HepG2 (cell line): ENCODE data around the gene THSD1. TPM values are rescaled to one million over a fixed set of nuclear protein-coding genes. Genes with fewer than 3 reads are reported as not detected.

Source experiments
- BRCA1 ChIP-seq: sonication (generic); formaldehyde crosslinking; IDR thresholded peaks from 2 replicates; pipeline ENCODE4 v1.4.0; 2020; ENCODE audit warnings: missing genetic modification reagents
- CC2D1A ChIP-seq: sonication (generic); formaldehyde crosslinking; IDR thresholded peaks from 2 replicates; pipeline ENCODE4 v1.8.1; 2023; ENCODE audit warnings: mild to moderate bottlenecking, missing genetic modification reagents
- CREM ChIP-seq, 2 experiments: sonication (generic) in 1 of 2; formaldehyde crosslinking in 1 of 2; IDR thresholded peaks; 2 replicates each; pipeline versions ENCODE4 v1.4.0 to v1.6.1; 2016 to 2020; ENCODE audit warnings: antibody characterized with exemption in 1 of 2, mild to moderate bottlenecking in 1 of 2, missing genetic modification reagents in 1 of 2
- DR1 ChIP-seq: sonication (generic); formaldehyde crosslinking; IDR thresholded peaks from 2 replicates; pipeline ENCODE4 v1.8.0; 2021; ENCODE audit warnings: mild to moderate bottlenecking, missing genetic modification reagents, inconsistent platforms
- FOSL2 ChIP-seq: sonication (generic); formaldehyde crosslinking; IDR thresholded peaks from 2 replicates; pipeline ENCODE4 v1.4.0; 2020; ENCODE audit warnings: missing genetic modification reagents
- FOXA1 ChIP-seq, 2 experiments: fragments of 450-650 bp in 1 of 2; sonication (generic) in 1 of 2; formaldehyde crosslinking in 1 of 2; IDR thresholded peaks; 2 replicates each; pipeline versions ENCODE4 v1.4.0 to v1.6.1; 2016 to 2020; ENCODE audit warnings: missing genetic modification reagents in 1 of 2
- MTF1 ChIP-seq: sonication (generic); formaldehyde crosslinking; IDR thresholded peaks from 2 replicates; pipeline ENCODE4 v1.5.0; 2020; ENCODE audit warnings: missing genetic modification reagents
- PHF20 ChIP-seq: sonication (generic); formaldehyde crosslinking; IDR thresholded peaks from 2 replicates; pipeline ENCODE4 v1.5.0; 2020; ENCODE audit warnings: mild to moderate bottlenecking, missing genetic modification reagents
- PRMT3 ChIP-seq: sonication (generic); formaldehyde crosslinking; IDR thresholded peaks from 2 replicates; pipeline ENCODE4 v1.8.1; 2022; ENCODE audit warnings: low read depth, mild to moderate bottlenecking, moderate library complexity, missing genetic modification reagents, borderline replicate concordance
- RBM39 ChIP-seq: fragments of 200-400 bp; formaldehyde crosslinking; IDR thresholded peaks from one replicate; pipeline ENCODE4 v1.6.1; 2018; ENCODE audit warnings: antibody characterized with exemption, mild to moderate bottlenecking, low read depth, low read length; ENCODE audit not compliant: poor library complexity, severe bottlenecking
- RFX5 ChIP-seq: IDR thresholded peaks from 2 replicates; pipeline ENCODE4 v1.6.1; 2011; ENCODE audit warnings: low read depth, low read length, improper control_type of control experiment
- XRCC5 ChIP-seq: fragments of 200-400 bp; formaldehyde crosslinking; optimal IDR thresholded peaks from 2 replicates; pipeline ENCODE3; 2017; ENCODE audit warnings: mild to moderate bottlenecking, low read length
- ZFP91 ChIP-seq: sonication (generic); formaldehyde crosslinking; IDR thresholded peaks from 2 replicates; pipeline ENCODE4 v1.9.0; 2022; ENCODE audit warnings: missing genetic modification reagents, mild to moderate bottlenecking, borderline replicate concordance
- ZNF20 ChIP-seq: sonication (generic); formaldehyde crosslinking; IDR thresholded peaks from 2 replicates; pipeline ENCODE4 v1.4.0; 2020; ENCODE audit warnings: mild to moderate bottlenecking, moderate library complexity, missing genetic modification reagents
- ZNF24 ChIP-seq: fragments of 450-650 bp; IDR thresholded peaks from 2 replicates; pipeline ENCODE4 v1.6.1; 2017; ENCODE audit warnings: antibody characterized with exemption, mild to moderate bottlenecking
- ZNF772 ChIP-seq: sonication (generic); formaldehyde crosslinking; IDR thresholded peaks from 2 replicates; pipeline ENCODE4 v1.5.0; 2020; ENCODE audit warnings: mild to moderate bottlenecking, missing genetic modification reagents
- ZNF784 ChIP-seq: sonication (generic); formaldehyde crosslinking; IDR thresholded peaks from 2 replicates; pipeline ENCODE4 v1.5.1; 2020; ENCODE audit warnings: missing genetic modification reagents, mild to moderate bottlenecking, borderline replicate concordance
- ZNF790 ChIP-seq: sonication (generic); formaldehyde crosslinking; IDR thresholded peaks from 2 replicates; pipeline ENCODE4 v1.8.0; 2022; ENCODE audit warnings: missing genetic modification reagents, mild to moderate bottlenecking, borderline replicate concordance
- ZNF792 ChIP-seq: IDR thresholded peaks from 2 replicates; pipeline ENCODE4 v1.6.1; 2016
- ZNF879 ChIP-seq: sonication (generic); formaldehyde crosslinking; IDR thresholded peaks from 2 replicates; pipeline ENCODE4 v1.8.1; 2023; ENCODE audit warnings: missing genetic modification reagents
- polyA plus RNA-seq, 8 experiments: library from polyadenylated mRNA; depleted of rRNA in 3 of 8; stranded (reverse) in 7 of 8; unstranded in 1 of 8; fragments of >200 nt; fragmentation: Illumina TruSeq in 4 of 8; extraction: Trizol in 4 of 8; gene quantifications; 2 replicates each; pipeline versions ENCODE4 v1.2.1 to v1.2.3, GENCODE V29; 2011 to 2016; ENCODE audit warnings: low read depth in 4 of 8, missing spikeins in 1 of 8, mixed read lengths in 1 of 8; ENCODE audit not compliant: insufficient read depth in 1 of 8
- total RNA-seq, 5 experiments: library from RNA; depleted of rRNA; stranded (reverse); fragments of >200 nt; fragmentation: Illumina TruSeq; extraction: Trizol; gene quantifications; 2 replicates each; pipeline ENCODE4 v1.2.3, GENCODE V29; 2016; ENCODE audit warnings: low read depth in 1 of 5
- TF ChIP-seq, protein P1 (sequence below): sonication (generic); formaldehyde crosslinking; conservative IDR thresholded peaks from 2 replicates; pipeline ENCODE4 v1.5.0; 2020; ENCODE audit warnings: missing genetic modification reagents
- TF ChIP-seq, protein P2 (sequence below): IDR thresholded peaks from 2 replicates; pipeline ENCODE4 v1.6.1; 2012; ENCODE audit warnings: low read length, improper control_type of control experiment
- TF ChIP-seq, protein P3 (sequence below): sonication (generic); formaldehyde crosslinking; IDR thresholded peaks from 2 replicates; pipeline ENCODE4 v1.4.0; 2020; ENCODE audit warnings: missing genetic modification reagents

The THSD1 gene
- total and polyA plus RNA-seq, 2 of the 13 experiments (the other 11 are each of a cell fraction or from before 2014, with no cell fraction given), result 0.11 to 0.15 TPM

DNA sequence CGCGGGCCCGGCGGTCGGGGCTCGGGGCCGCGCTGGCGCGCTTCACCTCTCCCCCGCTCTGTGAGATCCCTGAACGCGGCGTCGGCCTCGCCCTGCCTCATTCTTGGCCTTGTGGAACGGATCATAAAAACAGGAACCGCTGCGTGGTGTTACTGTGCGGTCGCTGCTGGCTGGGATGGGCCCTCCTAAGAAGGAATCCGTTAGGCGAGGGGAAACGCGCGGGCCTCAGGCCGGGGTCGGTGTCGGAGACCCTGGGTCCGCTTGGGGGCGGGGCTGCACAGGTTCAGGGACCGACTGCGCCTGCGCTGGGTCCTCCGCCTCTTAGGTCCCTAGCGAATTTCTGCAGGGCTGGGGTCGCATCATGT is 49.7 kb upstream of the THSD1 start (continued):
- TF ChIP-seq PRMT3 (CRISPR knock-in tag), result no peak
- TF ChIP-seq ZNF24, result no peak
- 0 out of 2 replicates have a peak, but pooled peaks have one; percentile 13 for TF ChIP-seq DR1 (CRISPR knock-in tag)
- TF ChIP-seq, protein P1, sequence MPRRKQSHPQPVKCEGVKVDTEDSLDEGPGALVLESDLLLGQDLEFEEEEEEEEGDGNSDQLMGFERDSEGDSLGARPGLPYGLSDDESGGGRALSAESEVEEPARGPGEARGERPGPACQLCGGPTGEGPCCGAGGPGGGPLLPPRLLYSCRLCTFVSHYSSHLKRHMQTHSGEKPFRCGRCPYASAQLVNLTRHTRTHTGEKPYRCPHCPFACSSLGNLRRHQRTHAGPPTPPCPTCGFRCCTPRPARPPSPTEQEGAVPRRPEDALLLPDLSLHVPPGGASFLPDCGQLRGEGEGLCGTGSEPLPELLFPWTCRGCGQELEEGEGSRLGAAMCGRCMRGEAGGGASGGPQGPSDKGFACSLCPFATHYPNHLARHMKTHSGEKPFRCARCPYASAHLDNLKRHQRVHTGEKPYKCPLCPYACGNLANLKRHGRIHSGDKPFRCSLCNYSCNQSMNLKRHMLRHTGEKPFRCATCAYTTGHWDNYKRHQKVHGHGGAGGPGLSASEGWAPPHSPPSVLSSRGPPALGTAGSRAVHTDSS (CRISPR knock-in tag), result no peak
- 0 out of 2 replicates have a peak, but pooled peaks have one; percentile 26 for TF ChIP-seq ZNF790 (CRISPR knock-in tag)
- TF ChIP-seq FOSL2 (CRISPR knock-in tag), result no peak
- no peak for TF ChIP-seq FOXA1 (IDR thresholded peaks at IDR 0.05)
- no peak for TF ChIP-seq FOXA1 (CRISPR knock-in tag; IDR thresholded peaks at IDR 0.05)
- TF ChIP-seq ZNF772 (CRISPR knock-in tag), result 0 out of 2 replicates have a peak, but pooled peaks have one; percentile 40
- TF ChIP-seq ZFP91, result no peak; the same call in 1 of the 2 replicates
- TF ChIP-seq MTF1 (CRISPR knock-in tag), result no peak
- TF ChIP-seq, protein P2, sequence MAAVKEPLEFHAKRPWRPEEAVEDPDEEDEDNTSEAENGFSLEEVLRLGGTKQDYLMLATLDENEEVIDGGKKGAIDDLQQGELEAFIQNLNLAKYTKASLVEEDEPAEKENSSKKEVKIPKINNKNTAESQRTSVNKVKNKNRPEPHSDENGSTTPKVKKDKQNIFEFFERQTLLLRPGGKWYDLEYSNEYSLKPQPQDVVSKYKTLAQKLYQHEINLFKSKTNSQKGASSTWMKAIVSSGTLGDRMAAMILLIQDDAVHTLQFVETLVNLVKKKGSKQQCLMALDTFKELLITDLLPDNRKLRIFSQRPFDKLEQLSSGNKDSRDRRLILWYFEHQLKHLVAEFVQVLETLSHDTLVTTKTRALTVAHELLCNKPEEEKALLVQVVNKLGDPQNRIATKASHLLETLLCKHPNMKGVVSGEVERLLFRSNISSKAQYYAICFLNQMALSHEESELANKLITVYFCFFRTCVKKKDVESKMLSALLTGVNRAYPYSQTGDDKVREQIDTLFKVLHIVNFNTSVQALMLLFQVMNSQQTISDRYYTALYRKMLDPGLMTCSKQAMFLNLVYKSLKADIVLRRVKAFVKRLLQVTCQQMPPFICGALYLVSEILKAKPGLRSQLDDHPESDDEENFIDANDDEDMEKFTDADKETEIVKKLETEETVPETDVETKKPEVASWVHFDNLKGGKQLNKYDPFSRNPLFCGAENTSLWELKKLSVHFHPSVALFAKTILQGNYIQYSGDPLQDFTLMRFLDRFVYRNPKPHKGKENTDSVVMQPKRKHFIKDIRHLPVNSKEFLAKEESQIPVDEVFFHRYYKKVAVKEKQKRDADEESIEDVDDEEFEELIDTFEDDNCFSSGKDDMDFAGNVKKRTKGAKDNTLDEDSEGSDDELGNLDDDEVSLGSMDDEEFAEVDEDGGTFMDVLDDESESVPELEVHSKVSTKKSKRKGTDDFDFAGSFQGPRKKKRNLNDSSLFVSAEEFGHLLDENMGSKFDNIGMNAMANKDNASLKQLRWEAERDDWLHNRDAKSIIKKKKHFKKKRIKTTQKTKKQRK, result no peak
- TF ChIP-seq RFX5, result no peak
- 0 out of 2 replicates have a peak, but pooled peaks have one; percentile 27 for TF ChIP-seq ZNF792
- no peak for TF ChIP-seq ZNF20 (CRISPR knock-in tag)
- TF ChIP-seq, protein P3, sequence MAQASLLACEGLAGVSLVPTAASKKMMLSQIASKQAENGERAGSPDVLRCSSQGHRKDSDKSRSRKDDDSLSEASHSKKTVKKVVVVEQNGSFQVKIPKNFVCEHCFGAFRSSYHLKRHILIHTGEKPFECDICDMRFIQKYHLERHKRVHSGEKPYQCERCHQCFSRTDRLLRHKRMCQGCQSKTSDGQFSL (CRISPR knock-in tag), result no peak
- peak; percentile 75; the same call in 1 of the 2 replicates for TF ChIP-seq ZNF784
- peak; percentile 38 for TF ChIP-seq XRCC5
- TF ChIP-seq CREM (IDR thresholded peaks at IDR 0.05), result no peak
- TF ChIP-seq CREM (CRISPR knock-in tag; IDR thresholded peaks at IDR 0.05), result no peak
- no peak; the same call in 1 of the 2 replicates for TF ChIP-seq PHF20 (CRISPR knock-in tag)
- TF ChIP-seq BRCA1, result no peak
- TF ChIP-seq CC2D1A (CRISPR knock-in tag), result no peak
- no peak for TF ChIP-seq RBM39
- TF ChIP-seq ZNF879 (CRISPR knock-in tag), result no peak
